ENCODE data around the gene FBXO33.

GRCh38 chr14:39416072-39416471 is 16.2 kb downstream of the FBXO33 start:
- TF ChIP-seq CTCF (IDR thresholded peaks at IDR 0.05) (no peak), SIN3A (IDR thresholded peaks at IDR 0.05; ENCODE audit: borderline replicate concordance, insufficient read depth, low read depth, low read length) (no peak)
